Hematopoietic multipotent progenitor cell (in vitro differentiated cells): ENCODE data around the gene CTSH. TPM values are rescaled to one million over a fixed set of nuclear protein-coding genes. Genes with fewer than 3 reads are reported as not detected.
A peak's percentile ranks its signal among the peaks of the same experiment; 100 is the strongest.

Experiments
- DNase-seq, 3 donors: peaks; one replicate each; pipeline ENCODE4 v3.0.0-alpha.2; 2011 to 2015; ENCODE audit warnings: low read depth in 2 of 3, low spot score in 2 of 3
- total RNA-seq: library from RNA; depleted of rRNA; stranded (reverse); fragments of >200 nt; gene quantifications from one replicate; pipeline ENCODE4 v1.2.3, GENCODE V29; 2012

CTSH gene
- total RNA-seq, 1 donor = 2.4 TPM

- DNase-seq = no peak
These were observed 33.8 kb upstream of the CTSH start for GRCh38 chr15:78978601-78979179.

GRCh38 chr15:78977591-78978347 is 32.9 kb upstream of the CTSH start:
- DNase-seq = no peak

DNA sequence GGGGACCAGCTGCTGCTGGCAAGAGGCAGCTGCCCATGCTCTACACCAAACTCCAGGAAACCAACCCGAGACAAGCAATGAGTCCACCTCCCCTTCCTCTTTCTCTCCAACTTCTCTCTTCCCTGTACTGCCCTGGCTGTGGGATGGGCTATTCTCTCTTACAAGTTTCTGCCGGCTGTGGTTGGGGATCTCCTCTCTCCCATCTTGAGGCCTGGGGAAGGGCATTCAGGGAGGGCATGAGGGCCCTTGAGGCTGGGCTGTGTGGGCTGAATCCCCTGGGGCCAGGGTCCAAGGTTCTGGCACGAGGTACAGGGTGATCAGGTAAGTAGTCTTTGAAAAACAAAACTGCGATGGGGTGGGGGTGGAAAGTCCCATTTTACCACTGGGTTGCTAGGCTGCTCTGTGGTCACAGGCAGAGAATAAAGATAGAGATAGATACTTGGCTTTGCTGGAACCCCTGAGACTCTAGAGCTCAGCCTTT is 32.3 kb upstream of the CTSH start:
- DNase-seq = peak in 1 of 3 donors; percentile 14

GRCh38 chr15:78976691-78977090 is 31.8 kb upstream of the CTSH start:
- no peak for DNase-seq

- no peak for DNase-seq
These were observed 29.5 kb upstream of the CTSH start for GRCh38 chr15:78974272-78974918.

GRCh38 chr15:78969687-78970349 is 25.0 kb upstream of the CTSH start:
- no peak for DNase-seq

- DNase-seq = no peak
These were observed 23.9 kb upstream of the CTSH start for GRCh38 chr15:78968539-78969271.

GRCh38 chr15:78968114-78968513 is 23.3 kb upstream of the CTSH start:
- no peak for DNase-seq

DNA sequence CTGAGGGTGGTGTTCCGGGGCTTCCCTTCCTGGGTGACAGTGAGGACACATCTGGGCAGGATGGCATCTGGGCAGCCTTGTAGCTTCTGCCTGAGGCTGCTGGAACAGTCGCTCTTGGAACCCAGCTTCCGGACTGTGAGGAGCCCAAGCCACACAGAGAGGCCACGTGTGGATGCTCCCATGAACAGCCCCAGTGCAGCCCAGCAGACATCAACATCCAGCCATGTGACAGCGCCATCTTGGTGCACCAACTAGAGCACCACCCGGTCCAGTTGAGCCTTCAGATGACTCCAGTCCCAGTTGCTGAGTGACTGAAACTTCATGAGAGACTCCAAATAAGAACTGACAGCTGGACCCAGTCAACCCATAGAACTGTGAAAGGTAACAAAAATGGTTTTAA is 15.5 kb upstream of the CTSH start:
- DNase-seq = no peak

DNA sequence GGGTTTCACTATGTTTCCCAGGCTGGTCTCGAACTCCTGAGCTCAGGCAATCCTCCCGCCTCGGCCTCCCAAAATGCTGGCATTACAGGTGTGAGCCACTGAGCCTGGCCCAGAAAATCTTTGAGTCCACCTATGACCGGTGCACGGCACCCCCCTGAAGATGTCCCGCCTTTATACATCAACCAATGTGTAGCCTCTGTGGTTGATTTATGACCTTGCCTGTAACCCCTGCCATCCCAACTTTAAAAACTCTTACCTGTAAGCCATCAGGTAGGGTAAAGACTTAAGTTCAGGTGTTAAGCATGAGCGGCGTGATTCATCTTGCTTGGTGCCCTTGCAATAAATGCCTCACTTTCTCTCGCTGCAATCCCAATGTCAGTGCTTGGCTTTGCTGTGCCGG is 14.5 kb upstream of the CTSH start:
- no peak for DNase-seq

- no peak for DNase-seq
These were observed 12.7 kb upstream of the CTSH start for GRCh38 chr15:78957416-78958093.

- DNase-seq = no peak
These were observed 12.1 kb upstream of the CTSH start for GRCh38 chr15:78956937-78957336.

DNA sequence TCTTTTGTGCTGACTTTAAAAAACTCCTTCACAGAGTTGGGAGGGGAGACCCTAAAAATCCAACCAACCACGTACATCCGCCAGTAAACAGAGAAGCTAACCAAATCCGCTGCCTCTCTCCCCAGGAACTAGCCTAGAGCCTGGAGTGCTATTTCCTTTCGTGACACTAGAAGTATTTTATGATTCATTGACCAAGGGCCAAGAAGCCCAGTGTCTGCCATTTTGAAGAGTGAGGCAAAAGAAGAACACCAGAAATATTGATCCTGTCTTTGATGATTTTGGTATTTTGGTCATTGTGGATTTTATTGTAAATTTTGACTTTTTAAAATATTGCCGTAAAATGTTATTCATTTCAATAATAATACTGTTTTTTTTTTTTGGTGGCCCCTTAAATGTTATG is 10.5 kb upstream of the CTSH start:
- no peak for DNase-seq

GRCh38 chr15:78951841-78952238 is 7.0 kb upstream of the CTSH start:
- DNase-seq = no peak

- DNase-seq = no peak
These were observed 6.3 kb upstream of the CTSH start for GRCh38 chr15:78950902-78951840.

- DNase-seq = no peak
These were observed 5.5 kb upstream of the CTSH start for GRCh38 chr15:78950343-78950742.

DNA sequence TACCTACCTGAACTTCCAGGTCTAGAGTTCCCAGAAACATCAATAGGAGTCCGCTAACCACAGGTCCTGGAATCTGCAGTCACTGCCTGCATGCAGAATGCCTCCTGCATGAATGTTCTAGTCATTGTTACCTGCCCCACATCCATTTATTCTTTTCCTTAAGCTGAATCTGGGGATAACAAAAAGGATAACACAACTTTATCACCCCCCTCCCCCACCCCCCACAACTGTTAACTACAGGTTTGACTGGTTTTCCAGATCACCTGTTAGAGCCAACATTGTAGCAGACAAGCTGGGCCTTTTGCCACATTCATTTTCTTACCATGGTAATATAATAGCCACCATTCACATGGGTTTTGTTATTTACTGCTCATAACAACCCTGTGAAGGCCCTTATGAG is 4.6 kb upstream of the CTSH start:
- DNase-seq = no peak

DNA sequence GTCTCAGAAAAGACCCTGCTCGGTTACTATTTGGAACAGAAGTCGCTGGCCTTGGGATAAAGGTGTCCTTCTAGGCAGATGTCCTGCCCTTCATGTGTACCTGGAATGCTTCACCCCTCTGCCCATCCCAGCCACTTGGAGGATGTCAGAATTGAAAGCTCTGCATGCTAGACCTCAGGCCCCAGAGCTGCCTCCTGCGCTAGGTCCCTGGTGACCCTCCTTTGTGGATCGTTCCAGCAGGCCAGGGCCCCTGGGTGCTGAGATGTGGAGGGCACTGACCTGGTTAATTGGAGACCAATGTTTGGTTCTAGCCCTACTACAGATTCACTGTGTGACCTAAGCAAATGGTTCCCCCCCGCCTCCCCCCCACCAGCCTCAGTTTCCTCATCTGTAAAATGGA is 2.7 kb upstream of the CTSH start:
- DNase-seq = no peak

DNA sequence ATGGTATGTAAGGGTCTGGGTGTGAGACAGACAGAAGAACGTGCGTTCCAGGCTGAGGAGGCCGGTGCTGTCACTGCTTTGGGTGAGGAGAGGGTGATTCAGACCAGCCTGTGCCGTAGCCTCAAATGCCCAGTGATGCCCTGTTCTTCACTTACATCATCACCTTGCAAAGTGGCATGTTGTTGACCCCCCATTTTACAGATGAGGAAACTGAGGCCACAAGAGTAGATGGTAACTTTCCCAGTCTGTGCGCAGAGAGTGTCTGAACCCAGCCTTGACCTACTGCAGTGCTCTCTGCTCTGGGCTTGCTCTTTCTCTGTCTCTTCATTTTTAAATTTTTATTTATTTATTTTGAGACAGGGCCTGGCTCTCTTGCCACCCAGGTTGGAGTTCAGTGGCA is 1.6 kb upstream of the CTSH start:
- no peak for DNase-seq
